GM12891 (cell line): ENCODE data around the gene OR11H12.
"Not testable (repeated sequence)": the region's sequence is repeated elsewhere in the genome, so short reads cannot be mapped to it uniquely, and the experiment has no call there.

ENCODE experiments used
- POLR2A ChIP-seq: IDR thresholded peaks from 2 replicates; pipeline ENCODE4 v1.6.1; 2011; ENCODE audit warnings: low read depth, low read length, control low read depth
- POLR2AphosphoS5 ChIP-seq: IDR thresholded peaks from 2 replicates; pipeline ENCODE4 v1.6.1; 2011; ENCODE audit warnings: low read depth, low read length, control low read depth
- POU2F2 ChIP-seq: IDR thresholded peaks from 2 replicates; pipeline ENCODE4 v1.6.1; 2011; ENCODE audit warnings: low read depth, mild to moderate bottlenecking, control low read depth, low read length, moderate library complexity
- SPI1 ChIP-seq: IDR thresholded peaks from 2 replicates; pipeline ENCODE4 v1.6.1; 2011; ENCODE audit warnings: low read depth, low read length, control low read depth
- TAF1 ChIP-seq: IDR thresholded peaks from 2 replicates; pipeline ENCODE4 v1.6.1; 2011; ENCODE audit warnings: low read depth, low read length, control low read depth

- TF ChIP-seq POLR2A, SPI1, POLR2AphosphoS5, TAF1, POU2F2: not testable (repeated sequence)
Observed at GRCh38 chr14:18636066-18636465, 35.1 kb downstream of the OR11H12 start.
